HG02759 (cell line): Measurements from ENCODE around the gene DMBX1.
A peak's percentile ranks its signal among the peaks of the same experiment; 100 is the strongest.

Source experiments
- ATAC-seq: cut with Tn5 transposase; IDR thresholded peaks from one replicate; pipeline ENCODE4 v1.9.1; 2021; ENCODE audit warnings: mild to moderate bottlenecking, moderate library complexity; ENCODE audit not compliant: unreplicated experiment

Gene DMBX1

GRCh38 chr1:46489638-46490405 is at the start of gene DMBX1:
Gene DMBX1 (plus strand): TSS chr1:46489836. CDS start chr1:46507011, 17,175 bp downstream.
- ATAC-seq: no peak

GRCh38 chr1:46440478-46440877 is 49.2 kb upstream of the DMBX1 start:
- ATAC-seq: no peak

- peak; percentile 72 for ATAC-seq
Observed at GRCh38 chr1:46442317-46443161, 47.1 kb upstream of the DMBX1 start.

- no peak for ATAC-seq
Observed at GRCh38 chr1:46444466-46444865, 45.2 kb upstream of the DMBX1 start.

GRCh38 chr1:46445773-46446256 is 43.8 kb upstream of the DMBX1 start:
- ATAC-seq: no peak

- no peak for ATAC-seq
Observed at GRCh38 chr1:46446646-46447498, 42.8 kb upstream of the DMBX1 start.

- no peak for ATAC-seq
Observed at GRCh38 chr1:46447499-46448108, 42.0 kb upstream of the DMBX1 start.

- no peak for ATAC-seq
Observed at GRCh38 chr1:46448109-46448911, 41.3 kb upstream of the DMBX1 start.

- ATAC-seq: no peak
Observed at GRCh38 chr1:46449223-46450159, 40.1 kb upstream of the DMBX1 start.

GRCh38 chr1:46450160-46450517 is 39.5 kb upstream of the DMBX1 start:
- ATAC-seq: no peak

GRCh38 chr1:46451948-46452930 is 37.4 kb upstream of the DMBX1 start:
- ATAC-seq: no peak

- ATAC-seq: no peak
Observed at GRCh38 chr1:46452931-46453325, 36.7 kb upstream of the DMBX1 start.

- ATAC-seq: no peak
Observed at GRCh38 chr1:46453449-46453848, 36.2 kb upstream of the DMBX1 start.

- no peak for ATAC-seq
Observed at GRCh38 chr1:46455951-46456350, 33.7 kb upstream of the DMBX1 start.

GRCh38 chr1:46456411-46456963 is 33.1 kb upstream of the DMBX1 start:
- no peak for ATAC-seq

- no peak for ATAC-seq
Observed at GRCh38 chr1:46457178-46457577, 32.5 kb upstream of the DMBX1 start.

- no peak for ATAC-seq
Observed at GRCh38 chr1:46458190-46458589, 31.4 kb upstream of the DMBX1 start.
